Natural killer cell (primary cell): ENCODE results near the gene SRRT. TPM values are rescaled to one million over a fixed set of nuclear protein-coding genes. Genes with fewer than 3 reads are reported as not detected.

ENCODE experiments used
- ATAC-seq, 3 donors: fragments of 150-1000 bp in 2 of 3; fragments of 200-7000 bp in 1 of 3; cut with Tn5 transposase; 1 replicate in 1 of 3; 2 replicates in 2 of 3; pipeline ENCODE4 v1.10.0; 2021; ENCODE audit warnings: mild to moderate bottlenecking in 2 of 3, moderate library complexity in 2 of 3
- DNase-seq, 2 donors: peaks; one replicate each; pipeline versions ENCODE4 v3.0.0 to v3.0.0-alpha.2; 2013 to 2021; ENCODE audit warnings: mixed read lengths in 1 of 2
- H3K27ac ChIP-seq: one replicate; pipeline ENCODE4 v1.5.1; 2013; ENCODE audit warnings: mild to moderate bottlenecking, low read length
- H3K27me3 ChIP-seq: one replicate; pipeline ENCODE4 v1.6.1; 2013; ENCODE audit warnings: low read length; ENCODE audit not compliant: control insufficient read depth, insufficient read depth
- H3K36me3 ChIP-seq: one replicate; pipeline ENCODE4 v1.6.1; 2013; ENCODE audit warnings: low read length; ENCODE audit not compliant: control insufficient read depth, insufficient read depth
- H3K4me1 ChIP-seq: one replicate; pipeline ENCODE4 v1.6.1; 2013; ENCODE audit warnings: low read length; ENCODE audit not compliant: control insufficient read depth, insufficient read depth
- H3K4me3 ChIP-seq: one replicate; pipeline ENCODE4 v1.5.1; 2013; ENCODE audit warnings: low read length
- H3K9me3 ChIP-seq: one replicate; pipeline ENCODE4 v1.6.1; 2013; ENCODE audit warnings: low read length; ENCODE audit not compliant: control insufficient read depth, insufficient read depth
- H3K27ac Mint-ChIP-seq, 2 donors: one replicate each; pipeline ENCODE4 v1.8.0; 2022; ENCODE audit warnings: mild to moderate bottlenecking in 2 of 2, mixed read lengths in 2 of 2, moderate library complexity in 1 of 2
- H3K27me3 Mint-ChIP-seq, 2 donors: one replicate each; pipeline ENCODE4 v1.8.0; 2022; ENCODE audit warnings: low read depth in 2 of 2, mixed read lengths in 2 of 2
- H3K36me3 Mint-ChIP-seq: one replicate; pipeline ENCODE4 v1.8.0; 2022; ENCODE audit warnings: mixed read lengths
- H3K4me1 Mint-ChIP-seq, 2 donors: one replicate each; pipeline ENCODE4 v1.8.0; 2022; ENCODE audit warnings: mixed read lengths in 2 of 2
- H3K4me3 Mint-ChIP-seq: one replicate; pipeline ENCODE4 v1.8.0; 2022; ENCODE audit warnings: mild to moderate bottlenecking, moderate library complexity, mixed read lengths
- H3K9me3 Mint-ChIP-seq, 2 donors: one replicate each; pipeline ENCODE4 v1.8.0; 2022; ENCODE audit warnings: mixed read lengths in 2 of 2
- CTCF ChIP-seq: fragments of 200-600 bp; IDR thresholded peaks from one replicate; pipeline ENCODE4 v1.8.0; 2022; ENCODE audit warnings: antibody characterized with exemption
- WGBS: methylation state at CpG from one replicate; pipeline ENCODE4 v1.1.7; 2013; ENCODE audit warnings: missing lambda C conversion rate; ENCODE audit not compliant: insufficient coverage; 5-methylcytosine and 5-hydroxymethylcytosine counted together
- intact Hi-C: fragments of 100-400 bp; cut with micrococcal nuclease; formaldehyde crosslinking; loops from one replicate; pipeline ENCODE4 v1.14.2; 2022
- total RNA-seq, 4 donors: library from RNA; stranded (reverse); fragments of 120-200 nt in 1 of 4; gene quantifications; one replicate each; pipeline versions ENCODE4 v1.2.3 to v1.2.4, GENCODE V29; 2013 to 2022

The SRRT gene
- total RNA-seq, 3 donors from 2014 or later (not counting 1 experiment from before 2014, with no cell fraction given): 281 to 307 (median 288) TPM

- DNase-seq: peak in 1 of 2 donors; percentile 55
- ATAC-seq: no peak
- H3K9me3 Mint-ChIP-seq: no peaks in the 10 kb centered on the region
- no peak for TF ChIP-seq CTCF
- Histone ChIP-seq H3K9me3 (no peaks in the 10 kb centered on the region), H3K36me3 (peaks cover 59% of the 10 kb centered on the region), H3K4me1 (peaks cover 49% of the 10 kb centered on the region), H3K27me3 (peaks cover 4% of the 10 kb centered on the region), H3K4me3 (no peak overlapping the region), H3K27ac (peak overlapping the region; percentile 45)
- H3K4me1 Mint-ChIP-seq: peaks cover 16 to 56% of the 10 kb centered on the region in 2 donors
- H3K4me3 Mint-ChIP-seq: no peak overlapping the region
- peaks cover 9 to 10% of the 10 kb centered on the region in 2 donors for H3K27me3 Mint-ChIP-seq
- H3K36me3 Mint-ChIP-seq: no peaks in the 10 kb centered on the region
- intact Hi-C loops: no loop called here
- WGBS: 78% methylated on average over 25 of the region's 25 CpGs
- H3K27ac Mint-ChIP-seq: peak overlapping the region in 1 of 2 donors; percentile 82
These were observed 12.1 kb downstream of the SRRT start for GRCh38 chr7:100886936-100887515.

GRCh38 chr7:100887516-100888290, 12.8 kb downstream of the SRRT start:
- H3K27ac ChIP-seq: peak overlapping the region; percentile 45
- no peak for ATAC-seq
- 35% methylated on average over 21 of the region's 21 CpGs for WGBS
- H3K4me3 ChIP-seq: no peak overlapping the region
- H3K27me3 ChIP-seq: peaks cover 6% of the 10 kb centered on the region
- Mint-ChIP-seq H3K9me3 (no peaks in the 10 kb centered on the region), H3K27me3 (peaks cover 13 to 17% of the 10 kb centered on the region in 2 donors), H3K27ac (peak overlapping the region; percentile 48 to 82), H3K36me3 (no peaks in the 10 kb centered on the region), H3K4me1 (peaks cover 16 to 56% of the 10 kb centered on the region in 2 donors), H3K4me3 (peak overlapping the region; percentile 71)
- TF ChIP-seq CTCF: no peak
- intact Hi-C loops: loop anchor here (2.0 kb wide), 1 partner anchor 13 kb away; the partner anchor contains the start of gene SRRT
- peaks cover 53% of the 10 kb centered on the region for H3K36me3 ChIP-seq
- H3K9me3 ChIP-seq: no peaks in the 10 kb centered on the region
- H3K4me1 ChIP-seq: peaks cover 49% of the 10 kb centered on the region
- DNase-seq: peak in 1 of 2 donors; percentile 80

GRCh38 chr7:100888291-100888987, 13.5 kb downstream of the SRRT start:
- peaks cover 17 to 21% of the 10 kb centered on the region in 2 donors for H3K27me3 Mint-ChIP-seq
- peaks cover 16 to 49% of the 10 kb centered on the region in 2 donors for H3K4me1 Mint-ChIP-seq
- H3K36me3 Mint-ChIP-seq: no peaks in the 10 kb centered on the region
- no peak for TF ChIP-seq CTCF
- H3K9me3 Mint-ChIP-seq: no peaks in the 10 kb centered on the region
- DNase-seq (peak in 1 of 2 donors; percentile 27), ATAC-seq (no peak)
- peak overlapping the region; percentile 48 to 82 for H3K27ac Mint-ChIP-seq
- Histone ChIP-seq H3K4me3 (no peak overlapping the region), H3K27ac (no peak overlapping the region), H3K9me3 (no peaks in the 10 kb centered on the region), H3K4me1 (peaks cover 49% of the 10 kb centered on the region), H3K36me3 (peaks cover 47% of the 10 kb centered on the region), H3K27me3 (peaks cover 6% of the 10 kb centered on the region)
- 86% methylated on average over 18 of the region's 18 CpGs for WGBS
- intact Hi-C loops: loop anchor here (2.0 kb wide), 1 partner anchor 14 kb away; the partner anchor contains the start of gene SRRT
- peak overlapping the region; percentile 73 for H3K4me3 Mint-ChIP-seq
